HG03460 (cell line): ENCODE results near the gene CD44.

Experiments used
- ATAC-seq: cut with Tn5 transposase; IDR thresholded peaks from one replicate; pipeline ENCODE4 v1.9.1; 2021; ENCODE audit not compliant: unreplicated experiment

Gene CD44

GRCh38 chr11:35234460-35235156, 95.6 kb downstream of the CD44 start:
- no peak for ATAC-seq

DNA sequence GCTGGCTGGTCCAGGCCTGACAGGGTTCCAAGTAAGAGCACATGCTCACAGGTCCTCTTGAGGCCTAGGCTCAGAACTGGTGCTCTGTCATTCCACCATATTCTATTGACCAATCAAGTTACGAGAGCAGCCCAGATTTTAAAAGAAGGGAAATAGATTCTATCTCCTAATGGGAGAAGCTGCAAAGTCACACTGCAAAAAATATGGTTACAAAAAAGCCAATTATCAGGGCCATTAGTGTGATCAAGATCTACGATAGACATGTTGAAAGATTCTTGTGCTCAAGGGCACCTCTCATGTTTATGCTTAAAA, 96.1 kb downstream of the CD44 start:
- ATAC-seq: no peak

- no peak for ATAC-seq
Measured at GRCh38 chr11:35235498-35235897, 96.5 kb downstream of the CD44 start.

GRCh38 chr11:35235936-35236666, 97.1 kb downstream of the CD44 start:
- ATAC-seq: no peak

DNA sequence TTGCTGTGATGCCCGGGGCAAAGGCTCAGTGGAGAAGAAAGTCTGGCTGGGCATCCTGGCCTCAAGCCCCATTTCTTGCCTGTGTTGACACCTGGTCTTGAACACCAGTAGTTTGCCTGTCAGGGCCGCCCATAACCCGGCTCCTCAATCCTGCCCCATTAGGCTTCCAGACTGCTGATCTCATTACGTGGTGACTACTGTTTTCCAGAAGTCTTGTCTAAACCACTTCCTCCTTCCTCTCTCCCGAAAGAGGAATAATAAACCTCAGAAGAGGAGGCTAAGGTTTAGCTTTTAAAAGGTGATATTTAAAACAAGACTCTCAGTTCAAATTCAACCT, 97.7 kb downstream of the CD44 start:
- no peak for ATAC-seq

- no peak for ATAC-seq
Measured at GRCh38 chr11:35237351-35237750, 98.4 kb downstream of the CD44 start.

GRCh38 chr11:35237860-35238715, 99.1 kb downstream of the CD44 start:
- no peak for ATAC-seq

- ATAC-seq: no peak
Measured at GRCh38 chr11:35238882-35239281, 99.9 kb downstream of the CD44 start.

DNA sequence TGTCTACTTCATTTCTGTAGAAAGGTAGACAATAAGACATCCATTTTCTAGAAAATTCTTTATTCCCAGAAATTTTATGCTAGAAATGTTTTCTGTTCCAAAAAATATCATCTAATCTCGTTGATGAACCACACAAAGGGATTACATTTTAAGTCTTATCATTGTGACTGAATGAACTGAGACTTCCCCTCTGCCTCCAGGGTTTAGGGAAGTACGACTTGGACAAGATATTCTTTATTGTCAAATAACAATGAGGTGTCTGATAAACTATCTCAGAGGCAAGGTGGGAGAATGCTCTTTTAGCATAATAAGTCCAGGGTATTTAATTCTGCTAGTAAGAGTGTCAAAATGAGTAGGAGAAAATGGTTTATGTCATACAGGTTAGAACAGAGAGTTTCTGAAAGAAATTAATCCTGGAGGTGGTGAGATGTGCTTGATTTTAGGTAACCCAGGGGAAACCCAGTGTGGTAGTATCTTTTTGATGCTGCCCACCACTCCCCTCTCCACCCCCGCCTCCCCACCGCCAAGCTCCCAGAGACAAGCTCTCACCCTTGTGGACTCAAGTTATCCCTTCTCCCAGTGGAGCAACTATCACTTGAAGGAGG, 100.6 kb downstream of the CD44 start:
- no peak for ATAC-seq

DNA sequence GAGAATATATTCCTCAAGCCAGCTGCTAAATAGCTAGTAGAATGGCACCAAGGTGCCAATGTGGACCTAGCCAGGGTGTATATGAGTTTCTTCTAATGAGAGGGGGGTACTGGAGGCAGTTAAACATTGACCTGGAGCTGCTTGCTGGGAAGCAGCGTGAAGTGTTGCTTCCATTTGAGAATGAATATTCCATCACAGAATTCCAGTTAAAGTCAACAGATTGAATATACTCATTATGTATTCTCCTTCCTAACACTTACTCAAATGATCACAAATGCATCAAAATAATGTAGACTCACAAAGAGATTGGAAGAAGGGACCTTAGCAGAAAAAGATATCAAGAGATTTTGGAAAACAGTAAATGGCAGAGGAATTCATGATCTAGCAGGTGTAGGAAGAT, 102.1 kb downstream of the CD44 start:
- no peak for ATAC-seq

DNA sequence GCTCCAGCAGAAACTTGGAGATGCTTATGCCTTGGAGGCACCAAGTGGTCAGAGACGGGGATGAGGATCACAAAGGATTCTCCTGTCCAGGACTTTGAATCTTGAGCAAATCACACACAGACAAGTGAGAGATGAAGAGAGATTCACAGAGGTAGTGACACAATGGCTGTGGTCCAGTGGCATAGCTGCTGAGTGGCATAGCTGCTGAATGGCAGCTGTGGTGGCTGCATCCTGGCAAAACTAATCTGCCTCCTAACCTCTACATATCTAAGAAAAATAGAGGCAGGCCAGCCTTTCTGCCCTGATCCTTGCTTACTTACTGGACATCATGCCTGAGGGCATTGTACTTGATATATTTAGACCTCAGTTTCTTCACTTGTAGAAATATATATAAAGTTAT, 102.6 kb downstream of the CD44 start:
- ATAC-seq: no peak

GRCh38 chr11:35242412-35243242, 103.7 kb downstream of the CD44 start:
- no peak for ATAC-seq

DNA sequence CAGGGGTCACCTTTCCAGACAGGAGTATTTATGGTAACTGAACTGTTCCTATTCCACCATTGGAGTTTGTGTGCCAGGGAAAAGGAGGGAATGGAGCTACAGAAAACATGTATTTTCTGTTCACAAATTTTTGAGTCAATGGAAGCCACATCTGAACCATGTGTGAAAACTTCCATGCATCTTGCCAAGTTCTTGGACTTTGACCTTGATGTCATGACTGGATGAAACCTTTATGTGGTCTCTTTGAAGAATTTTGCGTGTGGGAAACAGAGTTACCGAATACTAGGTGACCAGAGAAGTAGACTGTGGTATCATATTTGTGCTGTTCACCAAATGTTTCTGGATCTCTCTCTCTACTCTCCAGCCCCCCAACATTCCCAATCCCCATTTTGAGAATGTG, 104.8 kb downstream of the CD44 start:
- no peak for ATAC-seq

- ATAC-seq: no peak
Measured at GRCh38 chr11:35245056-35245455, 106.1 kb downstream of the CD44 start.

- no peak for ATAC-seq
Measured at GRCh38 chr11:35245786-35246185, 106.8 kb downstream of the CD44 start.

GRCh38 chr11:35246745-35247144, 107.8 kb downstream of the CD44 start:
- no peak for ATAC-seq

GRCh38 chr11:35247428-35247827, 108.5 kb downstream of the CD44 start:
- ATAC-seq: no peak

DNA sequence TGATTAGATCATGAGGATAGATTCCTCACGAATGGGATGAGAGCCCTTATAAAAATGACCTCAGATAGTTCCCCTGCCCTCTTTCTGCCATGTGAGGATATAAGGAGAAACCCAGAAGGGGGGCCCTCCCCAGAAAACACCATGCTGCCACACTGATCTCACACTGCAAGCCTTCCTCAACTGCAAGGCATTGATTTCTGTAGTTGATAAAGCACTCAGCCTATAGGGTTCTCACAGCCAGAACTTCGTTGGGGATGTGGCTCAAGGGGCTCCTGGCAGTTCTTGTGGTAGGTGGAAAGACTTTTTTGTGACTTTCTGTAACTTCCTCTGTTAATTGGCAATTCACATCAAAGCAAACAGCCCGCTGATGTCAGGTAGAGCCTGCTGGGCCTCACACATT, 108.9 kb downstream of the CD44 start:
- ATAC-seq: no peak

- no peak for ATAC-seq
Measured at GRCh38 chr11:35248558-35249323, 109.8 kb downstream of the CD44 start.

GRCh38 chr11:35250192-35250591, 111.2 kb downstream of the CD44 start:
- ATAC-seq: no peak
